Adipocyte (in vitro differentiated cells): ENCODE results near the gene MPPED2.

ENCODE experiments used
- DNase-seq: peaks from one replicate; pipeline ENCODE4 v3.0.0-alpha.2; 2015; ENCODE audit warnings: low read depth
- H3K27me3 ChIP-seq: replicated peaks from 2 replicates; pipeline ENCODE4 v1.7.0; 2013; ENCODE audit warnings: mild to moderate bottlenecking, low read length, moderate library complexity; ENCODE audit not compliant: control insufficient read depth, insufficient read depth
- H3K36me3 ChIP-seq: 2 replicates; pipeline ENCODE4 v1.7.0; 2013; ENCODE audit warnings: low read length, mild to moderate bottlenecking, moderate library complexity; ENCODE audit not compliant: control insufficient read depth, insufficient read depth, severe bottlenecking
- H3K4me1 ChIP-seq: 2 replicates; pipeline ENCODE4 v1.7.0; 2013; ENCODE audit warnings: mild to moderate bottlenecking, low read length, moderate library complexity; ENCODE audit not compliant: control insufficient read depth, insufficient read depth
- H3K4me3 ChIP-seq: 2 replicates; pipeline ENCODE4 v1.7.0; 2013; ENCODE audit warnings: mild to moderate bottlenecking, low read length, moderate library complexity
- H3K9ac ChIP-seq: 2 replicates; pipeline ENCODE4 v1.7.0; 2013; ENCODE audit warnings: mild to moderate bottlenecking, low read length, moderate library complexity
- H3K9me3 ChIP-seq: 2 replicates; pipeline ENCODE4 v1.7.0; 2013; ENCODE audit warnings: mild to moderate bottlenecking, low read length, moderate library complexity; ENCODE audit not compliant: control insufficient read depth

MPPED2 gene

DNA sequence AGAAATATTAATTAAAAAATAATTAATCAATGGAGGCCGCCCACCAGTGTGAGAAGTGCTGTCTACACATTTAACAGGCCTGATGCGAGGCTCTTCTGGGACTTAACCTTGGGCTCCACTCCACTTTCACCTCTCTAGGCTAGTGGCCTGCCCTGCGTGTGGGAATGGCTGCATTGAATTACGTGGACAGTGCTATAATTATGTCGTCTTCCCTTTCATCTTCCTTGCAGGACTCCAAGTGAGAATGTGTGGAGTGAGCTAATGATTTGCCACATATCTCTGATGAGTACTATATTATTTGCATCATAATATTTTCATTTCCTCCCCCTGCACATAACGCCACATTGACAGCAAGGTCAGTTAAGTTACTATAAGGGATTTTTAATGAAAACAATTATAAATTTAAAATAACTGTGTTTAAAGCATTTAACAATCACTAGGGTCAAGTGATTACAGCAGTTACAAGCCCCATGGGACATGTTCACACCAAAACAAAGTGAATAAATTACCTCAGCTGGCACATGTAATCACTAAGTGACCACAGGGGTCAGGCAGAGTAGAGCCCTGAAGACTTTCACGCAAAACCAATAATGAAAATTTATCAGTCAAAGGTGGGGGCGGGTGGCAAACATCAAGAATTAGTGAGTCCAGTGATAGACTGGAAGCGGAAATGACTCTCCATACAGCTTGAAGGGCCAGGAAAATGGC is 63.5 kb downstream of the MPPED2 start:
- no peaks in the 10 kb centered on the region for H3K9me3 ChIP-seq
- no peaks in the 10 kb centered on the region for H3K27me3 ChIP-seq
- DNase-seq: no peak
- H3K4me3 ChIP-seq: no peak overlapping the region
- H3K36me3 ChIP-seq: no peaks in the 10 kb centered on the region
- no peak overlapping the region for H3K9ac ChIP-seq
- H3K4me1 ChIP-seq: no peaks in the 10 kb centered on the region

GRCh38 chr11:30521297-30522071 is 64.7 kb downstream of the MPPED2 start:
- H3K9ac ChIP-seq: no peak overlapping the region
- H3K9me3 ChIP-seq: no peaks in the 10 kb centered on the region
- DNase-seq: no peak
- no peaks in the 10 kb centered on the region for H3K4me1 ChIP-seq
- H3K4me3 ChIP-seq: no peak overlapping the region
- H3K27me3 ChIP-seq: peaks cover 3% of the 10 kb centered on the region
- no peaks in the 10 kb centered on the region for H3K36me3 ChIP-seq

GRCh38 chr11:30513087-30513486 is 73.1 kb downstream of the MPPED2 start:
- H3K27me3 ChIP-seq: peaks cover 3% of the 10 kb centered on the region
- H3K4me1 ChIP-seq: no peaks in the 10 kb centered on the region
- H3K4me3 ChIP-seq: no peak overlapping the region
- H3K36me3 ChIP-seq: no peaks in the 10 kb centered on the region
- H3K9ac ChIP-seq: no peak overlapping the region
- no peaks in the 10 kb centered on the region for H3K9me3 ChIP-seq
- no peak for DNase-seq

DNA sequence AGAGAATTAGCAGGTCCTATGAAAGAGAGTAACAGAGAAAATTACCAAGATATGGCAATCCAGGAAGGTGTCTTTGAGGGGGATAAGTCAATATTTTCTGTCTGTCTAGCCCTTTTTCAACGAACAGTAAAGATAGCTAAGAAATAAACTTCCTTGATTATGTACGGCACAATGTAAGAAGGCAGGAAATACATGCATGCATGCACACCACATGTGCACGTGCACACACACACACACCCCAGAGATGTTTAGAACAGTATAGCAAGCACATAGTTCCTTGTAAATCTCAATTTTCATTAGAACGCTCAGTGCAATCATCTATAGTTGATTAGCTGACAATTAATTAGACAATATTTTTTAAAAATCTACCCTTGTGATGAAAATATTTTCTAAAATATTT is 74.7 kb downstream of the MPPED2 start:
- Histone ChIP-seq H3K4me1 (no peaks in the 10 kb centered on the region), H3K9me3 (no peaks in the 10 kb centered on the region), H3K36me3 (no peaks in the 10 kb centered on the region), H3K9ac (no peak overlapping the region), H3K27me3 (no peaks in the 10 kb centered on the region), H3K4me3 (no peak overlapping the region)
- DNase-seq: no peak

DNA sequence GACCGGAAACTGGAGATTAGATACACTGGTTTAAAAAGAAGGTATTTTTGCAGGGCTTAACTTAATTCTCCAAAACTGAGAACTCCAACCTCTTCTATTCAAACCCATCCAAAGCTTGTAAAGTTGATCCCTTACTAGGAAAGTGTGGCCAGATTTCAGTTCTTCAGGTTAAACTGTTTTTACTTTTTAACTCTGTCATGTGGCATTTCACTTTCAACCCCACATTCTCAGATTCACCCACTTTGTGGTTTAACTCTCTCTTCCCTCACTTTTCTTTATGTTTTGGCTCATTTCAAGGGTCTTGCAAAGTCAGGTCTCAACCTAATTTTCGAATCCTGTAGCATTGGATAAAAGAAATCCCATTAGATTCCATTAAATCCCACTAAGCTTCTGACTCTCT is 75.4 kb downstream of the MPPED2 start:
- DNase-seq: no peak
- Histone ChIP-seq H3K27me3 (no peaks in the 10 kb centered on the region), H3K4me3 (no peak overlapping the region), H3K9me3 (no peaks in the 10 kb centered on the region), H3K4me1 (no peaks in the 10 kb centered on the region), H3K36me3 (no peaks in the 10 kb centered on the region), H3K9ac (no peak overlapping the region)

DNA sequence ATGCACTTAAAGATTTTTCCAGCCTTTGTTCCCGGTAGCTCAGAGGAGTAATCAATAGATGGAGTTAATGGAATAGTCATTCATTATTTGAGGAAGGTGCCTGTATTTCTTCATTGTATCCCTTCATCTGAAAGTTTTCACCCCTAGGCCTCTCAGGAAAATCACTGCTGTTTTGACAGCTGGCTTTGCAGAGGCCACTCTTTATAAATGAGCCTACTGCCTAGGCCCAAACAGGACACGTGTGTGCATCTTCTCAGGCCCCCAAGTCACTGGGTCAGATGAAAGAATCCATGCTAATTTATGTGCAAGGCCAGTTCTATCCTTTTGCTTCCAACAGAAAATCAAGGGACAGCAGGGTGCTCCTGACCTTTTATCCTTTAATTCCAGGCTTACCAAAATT is 76.8 kb downstream of the MPPED2 start:
- DNase-seq: no peak
- Histone ChIP-seq H3K9me3 (no peaks in the 10 kb centered on the region), H3K4me1 (no peaks in the 10 kb centered on the region), H3K4me3 (no peak overlapping the region), H3K36me3 (no peaks in the 10 kb centered on the region), H3K27me3 (no peaks in the 10 kb centered on the region), H3K9ac (no peak overlapping the region)

GRCh38 chr11:30508594-30508993 is 77.6 kb downstream of the MPPED2 start:
- no peaks in the 10 kb centered on the region for H3K27me3 ChIP-seq
- H3K9me3 ChIP-seq: no peaks in the 10 kb centered on the region
- no peak overlapping the region for H3K9ac ChIP-seq
- no peak for DNase-seq
- no peaks in the 10 kb centered on the region for H3K4me1 ChIP-seq
- no peaks in the 10 kb centered on the region for H3K36me3 ChIP-seq
- no peak overlapping the region for H3K4me3 ChIP-seq

GRCh38 chr11:30505603-30506002 is 80.5 kb downstream of the MPPED2 start:
- no peak for DNase-seq
- H3K4me1 ChIP-seq: no peaks in the 10 kb centered on the region
- no peaks in the 10 kb centered on the region for H3K27me3 ChIP-seq
- H3K4me3 ChIP-seq: no peak overlapping the region
- no peaks in the 10 kb centered on the region for H3K9me3 ChIP-seq
- no peak overlapping the region for H3K9ac ChIP-seq
- H3K36me3 ChIP-seq: no peaks in the 10 kb centered on the region

DNA sequence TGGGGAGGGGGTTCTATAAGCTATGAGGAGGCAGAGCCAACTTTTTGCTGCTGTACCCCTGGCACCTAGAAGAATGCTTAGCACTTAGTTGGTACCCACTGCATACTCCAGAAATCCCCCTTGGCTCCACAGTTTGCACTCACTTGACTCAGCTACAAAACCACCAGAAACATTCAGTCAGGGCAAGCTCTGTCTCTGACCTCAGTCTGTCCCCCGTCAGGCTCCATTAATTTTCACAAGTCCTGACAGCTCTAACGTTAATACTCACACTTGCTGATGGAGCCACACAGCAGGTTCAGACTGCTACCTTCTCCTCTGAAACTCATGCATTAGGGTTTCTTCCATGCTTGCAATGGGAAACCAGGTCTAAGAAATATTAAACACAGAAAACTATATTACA is 81.7 kb downstream of the MPPED2 start:
- DNase-seq: no peak
- Histone ChIP-seq H3K27me3 (no peaks in the 10 kb centered on the region), H3K36me3 (no peaks in the 10 kb centered on the region), H3K9ac (no peak overlapping the region), H3K4me1 (no peaks in the 10 kb centered on the region), H3K4me3 (no peak overlapping the region), H3K9me3 (no peaks in the 10 kb centered on the region)

- H3K27me3 ChIP-seq: no peaks in the 10 kb centered on the region
- H3K9ac ChIP-seq: no peak overlapping the region
- no peaks in the 10 kb centered on the region for H3K4me1 ChIP-seq
- no peaks in the 10 kb centered on the region for H3K36me3 ChIP-seq
- DNase-seq: no peak
- H3K4me3 ChIP-seq: no peak overlapping the region
- no peaks in the 10 kb centered on the region for H3K9me3 ChIP-seq
Measured at GRCh38 chr11:30503156-30503555, 83.0 kb downstream of the MPPED2 start.

- no peak for DNase-seq
- no peak overlapping the region for H3K9ac ChIP-seq
- no peaks in the 10 kb centered on the region for H3K27me3 ChIP-seq
Measured at GRCh38 chr11:30502305-30502704, 83.8 kb downstream of the MPPED2 start.

More at GRCh38 chr11:30502305-30502704, 83.8 kb downstream of the MPPED2 start:
- H3K9me3 ChIP-seq: no peaks in the 10 kb centered on the region
- no peaks in the 10 kb centered on the region for H3K36me3 ChIP-seq
- no peaks in the 10 kb centered on the region for H3K4me1 ChIP-seq
- H3K4me3 ChIP-seq: no peak overlapping the region
